Osteoblast (primary cell): ENCODE results near the gene SELENBP1. TPM values are rescaled to one million over a fixed set of nuclear protein-coding genes. Genes with fewer than 3 reads are reported as not detected.
"Not testable (repeated sequence)": the region's sequence is repeated elsewhere in the genome, so short reads cannot be mapped to it uniquely, and the experiment has no call there.

Experiments used
- DNase-seq: peaks from one replicate; pipeline ENCODE4 v3.0.0; 2011; ENCODE audit warnings: low spot score, mixed read lengths; ENCODE audit not compliant: insufficient read length; ENCODE audit errors: missing footprints
- H2AFZ ChIP-seq: 2 replicates; pipeline ENCODE4 v1.6.0; 2011; ENCODE audit warnings: mild to moderate bottlenecking, low read length
- H3K27ac ChIP-seq: 2 replicates; pipeline ENCODE4 v1.5.1; 2011; ENCODE audit warnings: mild to moderate bottlenecking, low read depth, low read length, moderate library complexity
- H3K27me3 ChIP-seq: 2 replicates; pipeline ENCODE4 v1.6.0; 2012; ENCODE audit warnings: mild to moderate bottlenecking, control low read depth, inconsistent platforms, low read length, moderate library complexity; ENCODE audit not compliant: insufficient read depth
- H3K36me3 ChIP-seq: 2 replicates; pipeline ENCODE4 v1.5.1; 2011; ENCODE audit warnings: mild to moderate bottlenecking, low read length, control low read depth, moderate library complexity; ENCODE audit not compliant: insufficient read depth
- H3K4me1 ChIP-seq: 2 replicates; pipeline ENCODE4 v1.5.1; 2011; ENCODE audit warnings: mild to moderate bottlenecking, low read length, control low read depth, moderate library complexity; ENCODE audit not compliant: insufficient read depth
- H3K4me2 ChIP-seq: 2 replicates; pipeline ENCODE4 v1.6.0; 2011; ENCODE audit warnings: mild to moderate bottlenecking, low read length; ENCODE audit not compliant: insufficient read depth
- H3K4me3 ChIP-seq: fragments of 200-600 bp; sonication (generic); 3 replicates; pipeline ENCODE4 v1.5.1; 2012; ENCODE audit warnings: mild to moderate bottlenecking, low read length, inconsistent platforms; ENCODE audit not compliant: insufficient read depth
- H3K79me2 ChIP-seq: 2 replicates; pipeline ENCODE4 v1.6.0; 2012; ENCODE audit warnings: mild to moderate bottlenecking, low read length, control low read depth, inconsistent platforms; ENCODE audit not compliant: insufficient read depth
- H3K9me3 ChIP-seq: 2 replicates; pipeline ENCODE4 v1.5.1; 2011; ENCODE audit warnings: low read depth, low read length, control low read depth
- H4K20me1 ChIP-seq: 2 replicates; pipeline ENCODE4 v1.6.0; 2012; ENCODE audit warnings: mild to moderate bottlenecking, low read length, control low read depth; ENCODE audit not compliant: insufficient read depth
- total RNA-seq: library from RNA; depleted of rRNA; stranded (reverse); fragments of >200 nt; gene quantifications from 2 replicates; pipeline ENCODE4 v1.2.3, GENCODE V29; 2012
- TF ChIP-seq, protein P1 (sequence below): IDR thresholded peaks from 2 replicates; pipeline ENCODE4 v1.5.1; 2011; ENCODE audit warnings: mild to moderate bottlenecking, low read depth, low read length, moderate library complexity; ENCODE audit errors: extremely low read depth

Gene SELENBP1
- total RNA-seq, 1 donor: 42.0 TPM

DNA sequence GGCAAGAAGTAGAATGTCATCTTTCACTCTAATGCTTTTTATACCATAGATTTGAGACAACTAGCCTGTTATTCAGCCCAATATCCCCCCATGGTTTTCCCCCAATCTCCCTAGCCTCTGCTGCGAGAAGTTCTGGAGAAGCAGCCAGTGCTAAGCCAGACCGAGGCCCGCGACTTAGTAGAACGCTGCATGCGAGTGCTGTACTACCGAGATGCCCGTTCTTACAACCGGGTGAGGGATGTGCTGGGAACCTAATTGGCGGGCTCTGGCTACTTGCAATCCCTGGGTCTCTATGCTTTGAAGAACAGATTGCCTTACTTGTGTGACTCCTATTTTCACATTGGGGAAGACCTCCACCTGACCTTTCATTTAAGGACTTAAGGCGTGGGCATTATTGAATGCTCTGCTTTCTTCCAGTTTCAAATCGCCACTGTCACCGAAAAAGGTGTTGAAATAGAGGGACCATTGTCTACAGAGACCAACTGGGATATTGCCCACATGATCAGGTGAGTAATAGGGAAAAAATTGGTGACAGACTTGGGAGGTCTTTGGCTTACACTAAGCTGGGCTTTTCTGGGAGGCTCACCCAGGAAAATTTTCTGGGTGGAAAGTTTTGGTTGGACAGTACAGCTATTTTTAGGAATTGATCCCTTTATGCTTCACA, 28.8 kb upstream of the SELENBP1 start:
- peak overlapping the region; percentile 92 for H3K4me2 ChIP-seq
- H3K9me3 ChIP-seq: no peaks in the 10 kb centered on the region
- H2AFZ ChIP-seq: no peak overlapping the region
- peak overlapping the region; percentile 89 for H3K27ac ChIP-seq
- H3K79me2 ChIP-seq: peaks cover 33% of the 10 kb centered on the region
- peaks cover 19% of the 10 kb centered on the region for H3K4me1 ChIP-seq
- H4K20me1 ChIP-seq: peaks cover 12% of the 10 kb centered on the region
- H3K36me3 ChIP-seq: peaks cover 56% of the 10 kb centered on the region
- peak overlapping the region; percentile 5 for H3K4me3 ChIP-seq
- H3K27me3 ChIP-seq: no peaks in the 10 kb centered on the region
- TF ChIP-seq, protein P1, sequence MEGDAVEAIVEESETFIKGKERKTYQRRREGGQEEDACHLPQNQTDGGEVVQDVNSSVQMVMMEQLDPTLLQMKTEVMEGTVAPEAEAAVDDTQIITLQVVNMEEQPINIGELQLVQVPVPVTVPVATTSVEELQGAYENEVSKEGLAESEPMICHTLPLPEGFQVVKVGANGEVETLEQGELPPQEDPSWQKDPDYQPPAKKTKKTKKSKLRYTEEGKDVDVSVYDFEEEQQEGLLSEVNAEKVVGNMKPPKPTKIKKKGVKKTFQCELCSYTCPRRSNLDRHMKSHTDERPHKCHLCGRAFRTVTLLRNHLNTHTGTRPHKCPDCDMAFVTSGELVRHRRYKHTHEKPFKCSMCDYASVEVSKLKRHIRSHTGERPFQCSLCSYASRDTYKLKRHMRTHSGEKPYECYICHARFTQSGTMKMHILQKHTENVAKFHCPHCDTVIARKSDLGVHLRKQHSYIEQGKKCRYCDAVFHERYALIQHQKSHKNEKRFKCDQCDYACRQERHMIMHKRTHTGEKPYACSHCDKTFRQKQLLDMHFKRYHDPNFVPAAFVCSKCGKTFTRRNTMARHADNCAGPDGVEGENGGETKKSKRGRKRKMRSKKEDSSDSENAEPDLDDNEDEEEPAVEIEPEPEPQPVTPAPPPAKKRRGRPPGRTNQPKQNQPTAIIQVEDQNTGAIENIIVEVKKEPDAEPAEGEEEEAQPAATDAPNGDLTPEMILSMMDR: no peak
- no peak for DNase-seq

DNA sequence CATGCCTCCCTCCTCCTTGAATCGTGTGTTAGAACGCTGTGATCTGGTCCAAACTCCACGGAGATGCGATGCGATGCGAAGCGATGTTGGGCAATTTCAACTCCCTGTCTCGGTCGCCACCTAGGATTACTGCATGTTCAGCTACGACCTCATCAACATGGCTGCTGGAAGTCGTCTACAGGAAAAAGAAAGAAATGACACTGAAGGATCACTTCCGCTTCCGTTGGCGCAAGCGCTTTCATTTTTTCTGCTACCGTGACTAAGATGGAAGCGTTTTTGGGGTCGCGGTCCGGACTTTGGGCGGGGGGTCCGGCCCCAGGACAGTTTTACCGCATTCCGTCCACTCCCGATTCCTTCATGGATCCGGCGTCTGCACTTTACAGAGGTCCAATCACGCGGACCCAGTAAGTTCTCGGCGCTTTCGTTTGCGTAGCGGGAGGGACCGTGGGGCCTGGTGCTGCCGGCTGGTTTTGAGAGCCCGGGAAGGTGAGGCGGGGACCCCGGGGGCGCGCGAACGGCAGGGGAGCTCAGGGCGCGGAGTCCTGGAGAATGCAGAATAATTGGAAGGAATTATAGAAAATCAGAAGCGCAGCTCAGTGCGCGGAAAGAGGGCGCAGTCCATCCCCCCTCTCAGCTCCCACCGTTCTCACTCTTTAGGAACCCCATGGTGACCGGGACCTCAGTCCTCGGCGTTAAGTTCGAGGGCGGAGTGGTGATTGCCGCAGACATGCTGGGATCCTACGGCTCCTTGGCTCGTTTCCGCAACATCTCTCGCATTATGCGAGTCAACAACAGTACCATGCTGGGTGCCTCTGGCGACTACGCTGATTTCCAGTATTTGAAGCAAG, 27.0 kb upstream of the SELENBP1 start, which contains the start of gene PSMB4:
Gene PSMB4, plus strand, starts transcription at position 250 of the 848 bp plus-strand sequence. Its CDS starts 15 bp downstream, at position 265.
- H3K4me2 ChIP-seq: peak within 1 kb of the TSS; percentile 92
- peak within 1 kb of the TSS; percentile 89 for H3K27ac ChIP-seq
- peaks cover 31% of the 10 kb centered on the region for H3K79me2 ChIP-seq
- H4K20me1 ChIP-seq: peaks cover 12% of the 10 kb centered on the region
- H3K4me3 ChIP-seq: peak within 1 kb of the TSS; percentile 96
- peak; percentile 92 for DNase-seq
- peak within 1 kb of the TSS; percentile 81 for H2AFZ ChIP-seq
- TF ChIP-seq, protein P1: peak; percentile 36
- no peaks in the 10 kb centered on the region for H3K27me3 ChIP-seq
- H3K9me3 ChIP-seq: no peaks in the 10 kb centered on the region
- peaks cover 40% of the 10 kb centered on the region for H3K36me3 ChIP-seq
- peaks cover 19% of the 10 kb centered on the region for H3K4me1 ChIP-seq

GRCh38 chr1:151396265-151396664, 23.8 kb upstream of the SELENBP1 start:
- H3K27ac ChIP-seq, H3K9me3 ChIP-seq, H2AFZ ChIP-seq, H3K4me2 ChIP-seq, DNase-seq, H3K4me3 ChIP-seq, H3K27me3 ChIP-seq: not testable (repeated sequence)
- peaks cover 20% of the 10 kb centered on the region for H3K79me2 ChIP-seq
- H3K36me3 ChIP-seq: peaks cover 10% of the 10 kb centered on the region
- H4K20me1 ChIP-seq: peaks cover 12% of the 10 kb centered on the region
- peaks cover 12% of the 10 kb centered on the region for H3K4me1 ChIP-seq

GRCh38 chr1:151393583-151393982, 21.1 kb upstream of the SELENBP1 start:
- H3K4me1 ChIP-seq: no peaks in the 10 kb centered on the region
- no peaks in the 10 kb centered on the region for H3K36me3 ChIP-seq
- TF ChIP-seq, protein P1: no peak
- H3K4me3 ChIP-seq: no peak overlapping the region
- no peaks in the 10 kb centered on the region for H3K9me3 ChIP-seq
- H4K20me1 ChIP-seq: no peaks in the 10 kb centered on the region
- no peak overlapping the region for H3K4me2 ChIP-seq
- H3K27me3 ChIP-seq: no peaks in the 10 kb centered on the region
- DNase-seq: no peak
- no peaks in the 10 kb centered on the region for H3K79me2 ChIP-seq
- H3K27ac ChIP-seq: no peak overlapping the region
- H2AFZ ChIP-seq: no peak overlapping the region
